Breast epithelium (tissue), 4 donors: Measurements from ENCODE around the gene KCNIP4. TPM values are rescaled to one million over a fixed set of nuclear protein-coding genes. Genes with fewer than 3 reads are reported as not detected.

Experiments
- DNase-seq, 2 donors: peaks; one replicate each; pipeline ENCODE4 v3.0.0-alpha.2; 2019; ENCODE audit warnings: low spot score in 2 of 2
- H3K27ac ChIP-seq, 2 donors: fragments of 200-600 bp; sonication (generic) in 1 of 2; one replicate each; pipeline ENCODE4 v1.5.1; 2016 to 2019; ENCODE audit warnings: mild to moderate bottlenecking in 1 of 2
- H3K27me3 ChIP-seq, 2 donors: fragments of 200-600 bp; sonication (generic) in 1 of 2; one replicate each; pipeline versions ENCODE4 v1.5.1 to v1.6.0; 2017 to 2019; ENCODE audit warnings: control low read depth in 1 of 2, mild to moderate bottlenecking in 1 of 2
- H3K36me3 ChIP-seq: fragments of 200-600 bp; one replicate; pipeline ENCODE4 v1.5.1; 2019
- H3K4me1 ChIP-seq, 2 donors: fragments of 200-600 bp; sonication (generic); one replicate each; pipeline ENCODE4 v1.5.1; 2016 to 2019; ENCODE audit warnings: control low read depth in 1 of 2
- H3K4me3 ChIP-seq, 3 donors: fragments of 200-600 bp; sonication (generic); 1 replicate in 2 of 3; 2 replicates in 1 of 3; pipeline ENCODE4 v1.5.1; 2016 to 2019; ENCODE audit warnings: mild to moderate bottlenecking in 3 of 3, moderate library complexity in 2 of 3
- H3K9me3 ChIP-seq, 2 donors: fragments of 200-600 bp; sonication (generic) in 1 of 2; one replicate each; pipeline ENCODE4 v1.5.1; 2016 to 2019; ENCODE audit warnings: control low read depth in 1 of 2
- POLR2A ChIP-seq: fragments of 450-650 bp; IDR thresholded peaks from one replicate; pipeline ENCODE4 v1.6.1; 2016; ENCODE audit warnings: antibody characterized with exemption, mild to moderate bottlenecking, moderate library complexity
- POLR2AphosphoS5 ChIP-seq, 3 donors: sonication (generic); formaldehyde crosslinking; IDR thresholded peaks; one replicate each; pipeline ENCODE4 v1.6.1; 2017; ENCODE audit warnings: antibody characterized with exemption in 3 of 3
- intact Hi-C: fragments of 100-400 bp; cut with DNase I; formaldehyde crosslinking; loops from one replicate; pipeline ENCODE4 v1.15.1; 2023; ENCODE audit warnings: low total_unique reads
- total RNA-seq, 3 donors: library from RNA; depleted of rRNA; stranded (reverse); fragments of >200 nt; gene quantifications; one replicate each; pipeline ENCODE4 v1.1.0, GENCODE V29; 2016
- TF ChIP-seq, protein P1 (sequence below), 3 donors: fragments of 450-650 bp; IDR thresholded peaks; one replicate each; pipeline ENCODE4 v1.5.1; 2016 to 2017; ENCODE audit warnings: antibody characterized with exemption in 3 of 3, mild to moderate bottlenecking in 3 of 3, moderate library complexity in 3 of 3

KCNIP4 gene
- total RNA-seq, 3 donors from 2014 or later = 0.44 to 0.66 TPM; not detected in 1

DNA sequence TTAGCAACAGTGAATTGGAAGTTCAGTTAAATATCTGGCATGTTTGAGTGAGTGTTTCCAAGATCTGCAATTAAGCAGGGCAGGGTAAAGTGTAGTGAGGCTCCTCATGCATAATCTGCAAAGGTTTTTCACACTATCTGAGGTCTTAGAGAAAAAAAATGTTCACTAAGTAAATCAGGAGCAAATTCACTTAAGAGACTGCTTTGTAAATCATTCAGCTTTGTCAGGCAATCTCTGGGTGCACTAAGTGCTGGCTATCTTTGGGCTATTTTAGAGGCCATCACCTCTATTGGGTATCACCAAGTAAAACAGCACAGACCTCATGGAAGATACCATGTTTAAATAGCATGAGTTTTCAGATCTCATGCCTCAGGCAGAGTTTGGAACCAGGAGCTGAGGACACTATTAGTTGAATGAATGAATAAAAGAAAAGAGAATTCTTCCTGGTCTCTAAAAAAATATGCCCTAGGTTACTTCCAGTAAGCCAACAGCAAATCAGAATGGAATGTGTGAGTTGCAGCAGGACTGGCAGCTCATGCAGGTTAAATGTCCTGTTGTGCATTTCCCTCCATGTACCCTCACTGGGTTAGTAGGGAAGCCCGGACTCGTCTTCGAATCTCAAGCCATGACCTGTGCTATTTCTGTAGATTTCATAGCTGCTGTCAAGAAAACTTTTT, 195.3 kb downstream of the KCNIP4 start:
- Histone ChIP-seq H3K9me3 (no peaks in the 10 kb centered on the region), H3K36me3 (no peaks in the 10 kb centered on the region), H3K4me1 (no peaks in the 10 kb centered on the region), H3K4me3 (no peak overlapping the region), H3K27me3 (no peaks in the 10 kb centered on the region), H3K27ac (no peak overlapping the region)
- intact Hi-C loops = no loop called here
- TF ChIP-seq, protein P1, sequence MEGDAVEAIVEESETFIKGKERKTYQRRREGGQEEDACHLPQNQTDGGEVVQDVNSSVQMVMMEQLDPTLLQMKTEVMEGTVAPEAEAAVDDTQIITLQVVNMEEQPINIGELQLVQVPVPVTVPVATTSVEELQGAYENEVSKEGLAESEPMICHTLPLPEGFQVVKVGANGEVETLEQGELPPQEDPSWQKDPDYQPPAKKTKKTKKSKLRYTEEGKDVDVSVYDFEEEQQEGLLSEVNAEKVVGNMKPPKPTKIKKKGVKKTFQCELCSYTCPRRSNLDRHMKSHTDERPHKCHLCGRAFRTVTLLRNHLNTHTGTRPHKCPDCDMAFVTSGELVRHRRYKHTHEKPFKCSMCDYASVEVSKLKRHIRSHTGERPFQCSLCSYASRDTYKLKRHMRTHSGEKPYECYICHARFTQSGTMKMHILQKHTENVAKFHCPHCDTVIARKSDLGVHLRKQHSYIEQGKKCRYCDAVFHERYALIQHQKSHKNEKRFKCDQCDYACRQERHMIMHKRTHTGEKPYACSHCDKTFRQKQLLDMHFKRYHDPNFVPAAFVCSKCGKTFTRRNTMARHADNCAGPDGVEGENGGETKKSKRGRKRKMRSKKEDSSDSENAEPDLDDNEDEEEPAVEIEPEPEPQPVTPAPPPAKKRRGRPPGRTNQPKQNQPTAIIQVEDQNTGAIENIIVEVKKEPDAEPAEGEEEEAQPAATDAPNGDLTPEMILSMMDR (IDR thresholded peaks at IDR 0.05) = no peak
- DNase-seq = no peak

GRCh38 chr4:21752616-21753015, 196.0 kb downstream of the KCNIP4 start:
- H3K9me3 ChIP-seq = no peaks in the 10 kb centered on the region
- no peaks in the 10 kb centered on the region for H3K4me1 ChIP-seq
- no peak overlapping the region for H3K4me3 ChIP-seq
- H3K27ac ChIP-seq = no peak overlapping the region
- no peaks in the 10 kb centered on the region for H3K27me3 ChIP-seq
- TF ChIP-seq POLR2AphosphoS5 (IDR thresholded peaks at IDR 0.05) (no peak), POLR2A (no peak)
- TF ChIP-seq, protein P1 (IDR thresholded peaks at IDR 0.05) = no peak
- intact Hi-C loops = no loop called here
- H3K36me3 ChIP-seq = no peaks in the 10 kb centered on the region
- no peak for DNase-seq

DNA sequence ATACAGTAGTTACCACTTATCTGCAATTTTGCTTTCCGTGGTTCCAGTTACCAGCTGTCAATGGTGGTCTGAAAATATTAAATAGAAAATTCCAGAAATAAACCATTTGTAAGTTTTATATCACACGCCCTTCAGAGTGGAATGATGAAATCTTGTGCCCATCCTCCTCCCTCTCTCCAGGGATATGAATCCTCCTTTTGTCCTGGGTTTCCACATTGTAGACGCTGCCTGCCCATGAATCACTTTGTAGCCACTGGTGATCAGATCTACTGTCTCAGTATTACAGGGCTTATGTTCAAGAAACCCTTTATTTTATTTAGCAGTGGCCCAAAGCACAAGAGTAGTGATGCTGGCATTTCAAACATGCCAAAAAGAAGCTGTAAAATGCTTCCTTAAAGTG, 198.6 kb downstream of the KCNIP4 start:
- intact Hi-C loops = no loop called here
- Histone ChIP-seq H3K27me3 (no peaks in the 10 kb centered on the region), H3K4me3 (no peak overlapping the region), H3K4me1 (no peaks in the 10 kb centered on the region), H3K9me3 (no peaks in the 10 kb centered on the region), H3K36me3 (no peaks in the 10 kb centered on the region), H3K27ac (no peak overlapping the region)
- TF ChIP-seq POLR2A (no peak), POLR2AphosphoS5 (IDR thresholded peaks at IDR 0.05) (no peak)
- TF ChIP-seq, protein P1 (IDR thresholded peaks at IDR 0.05) = no peak
- DNase-seq = no peak

DNA sequence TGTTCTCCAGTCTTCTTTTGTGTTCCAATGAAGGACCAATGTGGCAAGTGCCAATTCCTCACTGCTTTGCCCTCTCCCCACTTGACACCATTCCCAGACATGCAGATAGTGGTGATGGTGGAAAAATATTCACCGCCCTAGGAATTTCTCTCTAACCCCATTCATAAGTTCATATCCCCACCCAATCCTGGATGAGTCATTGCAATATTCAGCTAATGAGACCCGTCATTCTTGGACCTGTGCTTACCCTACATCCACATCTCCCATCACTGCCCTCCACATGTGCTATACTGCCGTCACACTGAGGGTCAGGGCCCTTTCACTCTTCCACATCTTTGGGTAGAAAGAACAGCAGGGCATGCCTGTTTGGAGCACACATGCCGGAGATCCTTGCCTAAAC, 199.2 kb downstream of the KCNIP4 start:
- Histone ChIP-seq H3K36me3 (no peaks in the 10 kb centered on the region), H3K4me3 (no peak overlapping the region), H3K27me3 (no peaks in the 10 kb centered on the region), H3K4me1 (no peaks in the 10 kb centered on the region), H3K27ac (no peak overlapping the region), H3K9me3 (no peaks in the 10 kb centered on the region)
- TF ChIP-seq POLR2AphosphoS5 (IDR thresholded peaks at IDR 0.05) = no peak
- TF ChIP-seq, protein P1 (IDR thresholded peaks at IDR 0.05) = no peak
- no peak for TF ChIP-seq POLR2A
- DNase-seq = no peak
- intact Hi-C loops = no loop called here

DNA sequence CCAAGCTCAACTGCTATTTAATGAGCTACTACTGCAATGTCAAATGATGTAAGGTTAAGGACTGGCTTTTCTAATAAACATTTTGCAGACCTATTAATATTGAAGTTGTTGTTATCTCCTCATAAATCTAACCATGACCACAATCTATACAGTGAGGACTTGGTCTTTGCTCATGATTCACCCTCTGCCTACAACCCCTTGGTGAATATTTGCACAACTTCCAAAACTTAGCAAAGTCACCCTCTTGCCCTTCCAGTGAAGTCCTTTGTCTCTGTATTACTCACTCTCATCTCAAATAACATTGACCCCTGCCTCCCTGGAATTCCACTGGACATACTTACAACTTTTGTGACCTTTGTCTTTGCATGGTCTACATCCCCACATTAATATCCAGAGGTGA, 204.5 kb downstream of the KCNIP4 start:
- TF ChIP-seq, protein P1 (IDR thresholded peaks at IDR 0.05) = no peak
- no peak for TF ChIP-seq POLR2A
- no peak for TF ChIP-seq POLR2AphosphoS5 (IDR thresholded peaks at IDR 0.05)

More for the DNA sequence above, 204.5 kb downstream of the KCNIP4 start:
- no peak overlapping the region for H3K4me3 ChIP-seq
- no peaks in the 10 kb centered on the region for H3K27me3 ChIP-seq
- no peaks in the 10 kb centered on the region for H3K9me3 ChIP-seq
- H3K4me1 ChIP-seq = no peaks in the 10 kb centered on the region
- intact Hi-C loops = no loop called here
- DNase-seq = no peak
- H3K36me3 ChIP-seq = no peaks in the 10 kb centered on the region
- no peak overlapping the region for H3K27ac ChIP-seq
